ENCODE data around the gene SH3BP5L.

The SH3BP5L gene

DNA sequence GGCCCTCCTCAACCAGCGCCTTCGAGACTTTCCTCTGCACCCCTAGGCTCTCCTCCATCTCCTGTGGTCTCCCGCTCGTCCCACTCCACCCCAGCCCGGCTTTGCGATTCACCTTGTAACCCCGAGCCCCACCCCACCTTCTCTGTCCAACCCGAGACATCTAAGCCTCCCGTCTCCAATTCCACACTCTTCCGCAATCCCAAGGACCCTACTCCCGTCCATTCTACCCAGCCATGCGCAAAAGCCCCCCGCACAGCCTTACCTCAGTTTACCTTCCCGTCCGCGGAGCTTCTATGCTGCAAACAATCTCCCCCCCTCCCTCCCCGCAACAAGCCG is 174 bp downstream of the SH3BP5L start:
- H3K4me1 ChIP-seq (ENCODE audit: insufficient read depth, low read length): peaks cover 55% of the 10 kb centered on the region
- peak overlapping the region; percentile 75 to 98 for H3K4me3 ChIP-seq (ENCODE audit: low read depth in 1 of 2, low read length in 2 of 2)
- H3K79me2 ChIP-seq (ENCODE audit: insufficient read depth, low read length): peaks cover 51% of the 10 kb centered on the region

DNA sequence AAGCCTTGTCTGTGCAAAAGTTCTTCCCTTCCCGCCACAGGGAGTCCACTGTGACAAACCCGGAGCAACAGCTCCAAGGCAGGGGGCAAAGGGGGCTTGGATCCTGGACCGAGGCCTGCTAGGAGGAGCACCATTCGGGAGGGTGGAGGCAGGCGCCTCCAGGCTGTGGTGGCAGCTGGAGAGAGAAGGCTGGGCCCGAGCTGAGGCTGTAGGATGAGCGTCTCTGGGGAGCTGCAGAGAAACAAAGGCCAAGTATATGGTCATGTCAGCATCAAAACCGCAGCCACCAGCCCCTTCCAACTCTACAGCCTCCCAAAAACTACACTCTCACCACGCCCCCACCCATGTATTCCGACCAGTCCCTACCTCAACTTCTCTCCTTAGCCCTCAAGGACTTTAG is 579 bp downstream of the SH3BP5L start:
- H3K4me1 ChIP-seq (ENCODE audit: insufficient read depth, low read length): peaks cover 59% of the 10 kb centered on the region
- H3K79me2 ChIP-seq (ENCODE audit: insufficient read depth, low read length): peaks cover 55% of the 10 kb centered on the region
- TF ChIP-seq, protein P1, sequence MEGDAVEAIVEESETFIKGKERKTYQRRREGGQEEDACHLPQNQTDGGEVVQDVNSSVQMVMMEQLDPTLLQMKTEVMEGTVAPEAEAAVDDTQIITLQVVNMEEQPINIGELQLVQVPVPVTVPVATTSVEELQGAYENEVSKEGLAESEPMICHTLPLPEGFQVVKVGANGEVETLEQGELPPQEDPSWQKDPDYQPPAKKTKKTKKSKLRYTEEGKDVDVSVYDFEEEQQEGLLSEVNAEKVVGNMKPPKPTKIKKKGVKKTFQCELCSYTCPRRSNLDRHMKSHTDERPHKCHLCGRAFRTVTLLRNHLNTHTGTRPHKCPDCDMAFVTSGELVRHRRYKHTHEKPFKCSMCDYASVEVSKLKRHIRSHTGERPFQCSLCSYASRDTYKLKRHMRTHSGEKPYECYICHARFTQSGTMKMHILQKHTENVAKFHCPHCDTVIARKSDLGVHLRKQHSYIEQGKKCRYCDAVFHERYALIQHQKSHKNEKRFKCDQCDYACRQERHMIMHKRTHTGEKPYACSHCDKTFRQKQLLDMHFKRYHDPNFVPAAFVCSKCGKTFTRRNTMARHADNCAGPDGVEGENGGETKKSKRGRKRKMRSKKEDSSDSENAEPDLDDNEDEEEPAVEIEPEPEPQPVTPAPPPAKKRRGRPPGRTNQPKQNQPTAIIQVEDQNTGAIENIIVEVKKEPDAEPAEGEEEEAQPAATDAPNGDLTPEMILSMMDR (IDR thresholded peaks at IDR 0.05; ENCODE audit: borderline replicate concordance, extremely low read depth, low read length, poor library complexity, severe bottlenecking): no peak
- TF ChIP-seq EZH2 (IDR thresholded peaks at IDR 0.05; ENCODE audit: borderline replicate concordance, low read depth, low read length, severe bottlenecking): no peak
- peak overlapping the region; percentile 73 for H3K4me2 ChIP-seq (ENCODE audit: insufficient read depth, low read length)
- peaks cover 48% of the 10 kb centered on the region for H3K36me3 ChIP-seq (ENCODE audit: insufficient read depth, low read length)
- H3K27me3 ChIP-seq (ENCODE audit: insufficient read depth, low read length, poor library complexity): no peaks in the 10 kb centered on the region
- DNase-seq (no peak), ATAC-seq (ENCODE audit: insufficient read depth, low read depth) (no peak)
- peak overlapping the region; percentile 78 for H3K9ac ChIP-seq (ENCODE audit: low read depth, low read length)
- no peaks in the 10 kb centered on the region for H3K9me3 ChIP-seq (ENCODE audit: insufficient read depth, low read length, severe bottlenecking)
- H3K4me3 ChIP-seq (ENCODE audit: low read depth in 1 of 2, low read length in 2 of 2): peak overlapping the region; percentile 75 to 98
- H3K27ac ChIP-seq (ENCODE audit: low read length): peak overlapping the region; percentile 96
- H4K20me1 ChIP-seq (ENCODE audit: insufficient read depth, low read length): peaks cover 39% of the 10 kb centered on the region
- peak overlapping the region; percentile 97 for H2AFZ ChIP-seq (ENCODE audit: low read depth, low read length)

More for the DNA sequence above, 174 bp downstream of the SH3BP5L start:
- Histone ChIP-seq H3K27ac (ENCODE audit: low read length) (peak overlapping the region; percentile 96), H3K9me3 (ENCODE audit: insufficient read depth, low read length, severe bottlenecking) (no peaks in the 10 kb centered on the region), H3K27me3 (ENCODE audit: insufficient read depth, low read length, poor library complexity) (no peaks in the 10 kb centered on the region), H3K9ac (ENCODE audit: low read depth, low read length) (peak overlapping the region; percentile 78), H2AFZ (ENCODE audit: low read depth, low read length) (peak overlapping the region; percentile 97), H4K20me1 (ENCODE audit: insufficient read depth, low read length) (peaks cover 37% of the 10 kb centered on the region), H3K4me2 (ENCODE audit: insufficient read depth, low read length) (peak overlapping the region; percentile 73), H3K36me3 (ENCODE audit: insufficient read depth, low read length) (peaks cover 44% of the 10 kb centered on the region)
- DNase-seq: no peak
- TF ChIP-seq, protein P1 (IDR thresholded peaks at IDR 0.05; ENCODE audit: borderline replicate concordance, extremely low read depth, low read length, poor library complexity, severe bottlenecking): no peak
- TF ChIP-seq EZH2 (IDR thresholded peaks at IDR 0.05; ENCODE audit: borderline replicate concordance, low read depth, low read length, severe bottlenecking): no peak
- peak; percentile 27 for ATAC-seq (ENCODE audit: insufficient read depth, low read depth)

DNA sequence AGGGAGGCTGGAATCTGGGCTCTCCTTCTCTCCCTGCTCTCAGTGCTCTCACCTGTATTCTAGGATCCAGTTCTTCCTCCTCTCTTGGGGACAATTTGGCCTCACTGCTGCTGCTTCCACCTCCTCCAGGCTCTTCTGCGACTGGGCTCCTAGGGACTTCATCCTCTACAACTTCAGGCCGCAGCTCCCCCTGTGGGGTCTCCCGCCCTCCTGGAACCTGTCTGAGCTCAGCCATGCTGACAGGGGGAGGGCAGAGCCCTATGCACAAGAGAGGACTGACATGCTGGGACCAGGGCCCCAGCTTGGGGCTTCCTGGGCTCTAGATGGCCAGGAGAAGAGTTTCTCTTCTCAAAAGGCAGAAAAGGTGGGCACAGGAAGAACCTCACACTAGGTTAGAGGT is 1.0 kb downstream of the SH3BP5L start:
- Histone ChIP-seq H2AFZ (ENCODE audit: low read depth, low read length) (no peak overlapping the region), H3K27me3 (ENCODE audit: insufficient read depth, low read length, poor library complexity) (no peaks in the 10 kb centered on the region), H3K36me3 (ENCODE audit: insufficient read depth, low read length) (peaks cover 50% of the 10 kb centered on the region), H3K27ac (ENCODE audit: low read length) (peak overlapping the region; percentile 96), H3K4me1 (ENCODE audit: insufficient read depth, low read length) (peaks cover 61% of the 10 kb centered on the region), H3K9ac (ENCODE audit: low read depth, low read length) (peak overlapping the region; percentile 78), H3K9me3 (ENCODE audit: insufficient read depth, low read length, severe bottlenecking) (no peaks in the 10 kb centered on the region), H3K4me2 (ENCODE audit: insufficient read depth, low read length) (peak overlapping the region; percentile 73), H3K79me2 (ENCODE audit: insufficient read depth, low read length) (peaks cover 58% of the 10 kb centered on the region), H3K4me3 (ENCODE audit: low read depth in 1 of 2, low read length in 2 of 2) (peak overlapping the region; percentile 75 to 98), H4K20me1 (ENCODE audit: insufficient read depth, low read length) (peaks cover 42% of the 10 kb centered on the region)
- no peak for DNase-seq
- TF ChIP-seq, protein P1 (IDR thresholded peaks at IDR 0.05; ENCODE audit: borderline replicate concordance, extremely low read depth, low read length, poor library complexity, severe bottlenecking): no peak
- TF ChIP-seq EZH2 (IDR thresholded peaks at IDR 0.05; ENCODE audit: borderline replicate concordance, low read depth, low read length, severe bottlenecking): no peak
- no peak for ATAC-seq (ENCODE audit: insufficient read depth, low read depth)

DNA sequence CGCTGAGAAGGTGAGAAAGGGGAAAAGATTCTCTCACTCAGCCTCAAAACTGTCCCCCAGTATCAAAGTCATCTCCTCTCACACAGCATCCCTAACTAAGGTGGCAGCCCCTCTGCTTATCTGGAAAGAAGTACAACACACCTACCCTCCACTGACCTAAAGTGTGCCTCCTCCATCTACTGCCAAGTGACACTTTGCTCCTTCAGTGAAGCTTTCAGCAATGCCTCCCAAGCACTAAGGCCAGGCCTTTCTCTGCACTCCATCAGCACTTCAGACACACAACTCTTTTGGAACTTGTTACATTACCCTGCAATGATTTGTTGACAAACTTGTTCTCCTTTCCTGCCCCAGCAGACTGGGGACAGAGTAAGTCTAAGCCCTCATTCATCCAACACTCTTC is 1.4 kb downstream of the SH3BP5L start:
- Histone ChIP-seq H3K36me3 (ENCODE audit: insufficient read depth, low read length) (peaks cover 50% of the 10 kb centered on the region), H3K27ac (ENCODE audit: low read length) (no peak overlapping the region; the same call in 1 of the 2 replicates), H2AFZ (ENCODE audit: low read depth, low read length) (no peak overlapping the region), H3K4me3 (ENCODE audit: low read depth in 1 of 2, low read length in 2 of 2) (peak overlapping the region; percentile 75 to 98; a peak in 3 of 4 replicates), H4K20me1 (ENCODE audit: insufficient read depth, low read length) (peaks cover 42% of the 10 kb centered on the region), H3K4me2 (ENCODE audit: insufficient read depth, low read length) (peak overlapping the region; percentile 73), H3K27me3 (ENCODE audit: insufficient read depth, low read length, poor library complexity) (no peaks in the 10 kb centered on the region), H3K9me3 (ENCODE audit: insufficient read depth, low read length, severe bottlenecking) (no peaks in the 10 kb centered on the region), H3K4me1 (ENCODE audit: insufficient read depth, low read length) (peaks cover 61% of the 10 kb centered on the region), H3K9ac (ENCODE audit: low read depth, low read length) (peak overlapping the region; percentile 78), H3K79me2 (ENCODE audit: insufficient read depth, low read length) (peaks cover 62% of the 10 kb centered on the region)
- ATAC-seq (ENCODE audit: insufficient read depth, low read depth) (no peak), DNase-seq (no peak)
- TF ChIP-seq EZH2 (IDR thresholded peaks at IDR 0.05; ENCODE audit: borderline replicate concordance, low read depth, low read length, severe bottlenecking): no peak
- TF ChIP-seq, protein P1 (IDR thresholded peaks at IDR 0.05; ENCODE audit: borderline replicate concordance, extremely low read depth, low read length, poor library complexity, severe bottlenecking): no peak

Data from DND-41 (cell line).